HG03457 (cell line): ENCODE data around the gene DAB1.

Experiments
- ATAC-seq: cut with Tn5 transposase; IDR thresholded peaks from one replicate; pipeline ENCODE4 v1.9.1; 2021; ENCODE audit warnings: moderate number of reproducible peaks; ENCODE audit not compliant: unreplicated experiment

The DAB1 gene

GRCh38 chr1:57131701-57132394 lies 292.0 kb downstream of the DAB1 start:
- ATAC-seq: no peak

- ATAC-seq: no peak
Measured at GRCh38 chr1:57131257-57131656, 292.6 kb downstream of the DAB1 start.

GRCh38 chr1:57129865-57130264 lies 294.0 kb downstream of the DAB1 start:
- no peak for ATAC-seq

GRCh38 chr1:57127976-57128375 lies 295.9 kb downstream of the DAB1 start:
- no peak for ATAC-seq

GRCh38 chr1:57124768-57125446 lies 299.0 kb downstream of the DAB1 start:
- ATAC-seq: no peak

GRCh38 chr1:57124170-57124569 lies 299.7 kb downstream of the DAB1 start:
- no peak for ATAC-seq

- no peak for ATAC-seq
Measured at GRCh38 chr1:57122031-57122430, 301.8 kb downstream of the DAB1 start.

GRCh38 chr1:57118948-57119603 lies 304.8 kb downstream of the DAB1 start:
- no peak for ATAC-seq

- no peak for ATAC-seq
Measured at GRCh38 chr1:57117753-57118152, 306.1 kb downstream of the DAB1 start.

GRCh38 chr1:57116871-57117270 lies 307.0 kb downstream of the DAB1 start:
- ATAC-seq: no peak

GRCh38 chr1:57115030-57115614 lies 308.7 kb downstream of the DAB1 start:
- no peak for ATAC-seq

- no peak for ATAC-seq
Measured at GRCh38 chr1:57112148-57112547, 311.7 kb downstream of the DAB1 start.

- no peak for ATAC-seq
Measured at GRCh38 chr1:57111175-57111574, 312.7 kb downstream of the DAB1 start.

- no peak for ATAC-seq
Measured at GRCh38 chr1:57109883-57110282, 314.0 kb downstream of the DAB1 start.

GRCh38 chr1:57109247-57109646 lies 314.6 kb downstream of the DAB1 start:
- ATAC-seq: no peak

GRCh38 chr1:57106296-57106695 lies 317.6 kb downstream of the DAB1 start:
- ATAC-seq: no peak

- ATAC-seq: no peak
Measured at GRCh38 chr1:57102561-57103326, 321.1 kb downstream of the DAB1 start.

GRCh38 chr1:57101209-57101608 lies 322.7 kb downstream of the DAB1 start:
- no peak for ATAC-seq

GRCh38 chr1:57094749-57095148 lies 329.1 kb downstream of the DAB1 start:
- ATAC-seq: no peak

GRCh38 chr1:57093122-57093521 lies 330.7 kb downstream of the DAB1 start:
- ATAC-seq: no peak

- no peak for ATAC-seq
Measured at GRCh38 chr1:57091642-57092041, 332.2 kb downstream of the DAB1 start.
